Loucy (cell line): ENCODE data around the gene TMED1.

ENCODE experiments used
- H2AFZ ChIP-seq: fragments of 200-600 bp; sonication (generic); 2 replicates; pipeline ENCODE4 v1.6.0; 2016; ENCODE audit warnings: antibody characterized with exemption, mild to moderate bottlenecking, low read length, moderate library complexity
- H3F3A ChIP-seq: fragments of 200-600 bp; 2 replicates; pipeline ENCODE4 v1.6.0; 2016; ENCODE audit warnings: antibody characterized with exemption, low read depth, mild to moderate bottlenecking
- H3K27me3 ChIP-seq: fragments of 200-600 bp; sonication (generic); 2 replicates; pipeline ENCODE4 v1.6.1; 2014; ENCODE audit warnings: low read length, mild to moderate bottlenecking; ENCODE audit not compliant: insufficient read depth, poor library complexity, severe bottlenecking
- H3K36me3 ChIP-seq: fragments of 200-600 bp; sonication (generic); 2 replicates; pipeline ENCODE4 v1.6.1; 2016; ENCODE audit warnings: low read length; ENCODE audit not compliant: insufficient read depth
- H3K4me1 ChIP-seq: fragments of 200-600 bp; sonication (generic); 2 replicates; pipeline ENCODE4 v1.5.1; 2014; ENCODE audit warnings: low read length, mild to moderate bottlenecking; ENCODE audit not compliant: insufficient read depth, poor library complexity, severe bottlenecking
- H3K4me2 ChIP-seq: fragments of 200-600 bp; sonication (generic); 2 replicates; pipeline ENCODE4 v1.6.0; 2014; ENCODE audit warnings: antibody characterized with exemption, low read length, low read depth, mild to moderate bottlenecking; ENCODE audit not compliant: poor library complexity, severe bottlenecking
- H3K4me3 ChIP-seq: fragments of 200-600 bp; sonication (generic); 2 replicates; pipeline ENCODE4 v1.5.1; 2014; ENCODE audit warnings: low read length, mild to moderate bottlenecking, mixed read lengths; ENCODE audit not compliant: poor library complexity, severe bottlenecking
- H3K79me2 ChIP-seq: fragments of 200-600 bp; sonication (generic); 2 replicates; pipeline ENCODE4 v1.6.1; 2014; ENCODE audit warnings: low read length; ENCODE audit not compliant: insufficient read depth
- H3K9ac ChIP-seq: fragments of 200-600 bp; sonication (generic); 2 replicates; pipeline ENCODE4 v1.6.0; 2014; ENCODE audit warnings: mild to moderate bottlenecking, low read depth, low read length, moderate library complexity; ENCODE audit not compliant: poor library complexity, severe bottlenecking
- H3K9me2 ChIP-seq: fragments of 200-600 bp; sonication (generic); replicated peaks from 2 replicates; pipeline ENCODE4 v1.6.1; 2016; ENCODE audit warnings: low read depth, low read length, mixed read lengths
- H3K9me3 ChIP-seq: fragments of 200-600 bp; sonication (generic); 2 replicates; pipeline ENCODE4 v1.6.1; 2014; ENCODE audit warnings: mild to moderate bottlenecking, antibody characterized with exemption, low read length, low read depth; ENCODE audit not compliant: insufficient read depth
- H4K20me1 ChIP-seq: fragments of 200-600 bp; sonication (generic); 2 replicates; pipeline ENCODE4 v1.6.0; 2014; ENCODE audit warnings: antibody characterized with exemption, low read length, mild to moderate bottlenecking; ENCODE audit not compliant: insufficient read depth, poor library complexity, severe bottlenecking
- CTCF ChIP-seq: fragments of 200-600 bp; sonication (generic); conservative IDR thresholded peaks from 2 replicates; pipeline ENCODE4 v1.5.1; 2014; ENCODE audit warnings: mild to moderate bottlenecking, antibody characterized with exemption, low read length
- EZH2phosphoT487 ChIP-seq: fragments of 200-600 bp; IDR thresholded peaks from 2 replicates; pipeline ENCODE4 v1.6.1; 2018; ENCODE audit warnings: antibody characterized with exemption, mild to moderate bottlenecking, moderate library complexity, borderline replicate concordance

TMED1 gene

GRCh38 chr19:10784257-10784656, 51.8 kb downstream of the TMED1 start:
- TF ChIP-seq CTCF (no peak), EZH2phosphoT487 (no peak)
- Histone ChIP-seq H3K9me2 (no peaks in the 10 kb centered on the region), H2AFZ (no peak overlapping the region), H3K9ac (no peak overlapping the region), H3K4me2 (no peak overlapping the region), H4K20me1 (no peaks in the 10 kb centered on the region), H3F3A (no peaks in the 10 kb centered on the region), H3K9me3 (no peaks in the 10 kb centered on the region), H3K36me3 (peaks cover 86% of the 10 kb centered on the region), H3K4me3 (no peak overlapping the region), H3K79me2 (no peaks in the 10 kb centered on the region), H3K27me3 (no peaks in the 10 kb centered on the region), H3K4me1 (no peaks in the 10 kb centered on the region)

GRCh38 chr19:10782795-10783194, 53.2 kb downstream of the TMED1 start:
- Histone ChIP-seq H3K9me2 (no peaks in the 10 kb centered on the region), H2AFZ (no peak overlapping the region), H3F3A (no peaks in the 10 kb centered on the region), H3K4me3 (no peak overlapping the region), H3K9ac (no peak overlapping the region), H3K36me3 (peaks cover 83% of the 10 kb centered on the region), H3K79me2 (no peaks in the 10 kb centered on the region), H3K9me3 (no peaks in the 10 kb centered on the region), H3K4me1 (no peaks in the 10 kb centered on the region), H3K4me2 (no peak overlapping the region), H4K20me1 (no peaks in the 10 kb centered on the region), H3K27me3 (no peaks in the 10 kb centered on the region)
- TF ChIP-seq EZH2phosphoT487 = no peak
